HG02588 (cell line): ENCODE data around the gene OR6B3.
"Not testable (repeated sequence)": the region's sequence is repeated elsewhere in the genome, so short reads cannot be mapped to it uniquely, and the experiment has no call there.

Experiments
- ATAC-seq: cut with Tn5 transposase; IDR thresholded peaks from one replicate; pipeline ENCODE4 v1.9.1; 2021; ENCODE audit warnings: mild to moderate bottlenecking, moderate library complexity; ENCODE audit not compliant: unreplicated experiment

Gene OR6B3

GRCh38 chr2:240044096-240044495, 9.2 kb downstream of the OR6B3 start:
- ATAC-seq, result not testable (repeated sequence)

- ATAC-seq, result no peak
Measured at GRCh38 chr2:240043279-240043989, 9.9 kb downstream of the OR6B3 start.

GRCh38 chr2:240042740-240043139, 10.6 kb downstream of the OR6B3 start:
- ATAC-seq, result no peak

- ATAC-seq, result no peak
Measured at GRCh38 chr2:240041363-240041762, 12.0 kb downstream of the OR6B3 start.

- ATAC-seq, result no peak
Measured at GRCh38 chr2:240037358-240037757, 16.0 kb downstream of the OR6B3 start.

GRCh38 chr2:240033330-240033678, 20.0 kb downstream of the OR6B3 start:
- no peak for ATAC-seq

- ATAC-seq, result no peak
Measured at GRCh38 chr2:240032406-240033329, 20.7 kb downstream of the OR6B3 start.

- no peak for ATAC-seq
Measured at GRCh38 chr2:240030379-240031094, 22.8 kb downstream of the OR6B3 start, which contains the start of gene OR6B2. OR6B2 (minus strand) TSS chr2:240030429; CDS start chr2:240030429, 0 bp downstream.

- ATAC-seq, result peak; percentile 15
Measured at GRCh38 chr2:240024766-240025165, 28.6 kb downstream of the OR6B3 start.

GRCh38 chr2:240023792-240024191, 29.5 kb downstream of the OR6B3 start:
- no peak for ATAC-seq

GRCh38 chr2:240021488-240022104, 31.7 kb downstream of the OR6B3 start:
- no peak for ATAC-seq

- ATAC-seq, result no peak
Measured at GRCh38 chr2:240018071-240018750, 35.1 kb downstream of the OR6B3 start.

GRCh38 chr2:240014327-240014726, 39.0 kb downstream of the OR6B3 start:
- no peak for ATAC-seq

- no peak for ATAC-seq
Measured at GRCh38 chr2:240013343-240013742, 40.0 kb downstream of the OR6B3 start.

GRCh38 chr2:240002983-240003382, 50.3 kb downstream of the OR6B3 start:
- ATAC-seq, result no peak

- ATAC-seq, result no peak
Measured at GRCh38 chr2:240000671-240001070, 52.6 kb downstream of the OR6B3 start.

GRCh38 chr2:239997686-239998409, 55.5 kb downstream of the OR6B3 start:
- ATAC-seq, result no peak
